WI38 (cell line): ENCODE measurements around the gene SFMBT2.

ENCODE experiments used
- H3K4me3 ChIP-seq: 2 replicates; pipeline ENCODE4 v1.5.1; 2011; ENCODE audit warnings: low read depth, mild to moderate bottlenecking, control low read depth, low read length
- CTCF ChIP-seq: IDR thresholded peaks from 2 replicates; pipeline ENCODE4 v1.5.1; 2012; ENCODE audit warnings: low read depth, mild to moderate bottlenecking, control low read depth, low read length

Gene SFMBT2

GRCh38 chr10:7164955-7165354 is 245.9 kb downstream of the SFMBT2 start:
- no peak overlapping the region for H3K4me3 ChIP-seq
- no peak for TF ChIP-seq CTCF

- no peak for TF ChIP-seq CTCF
- no peak overlapping the region for H3K4me3 ChIP-seq
Observed at GRCh38 chr10:7162331-7162730, 248.5 kb downstream of the SFMBT2 start.

- no peak for TF ChIP-seq CTCF
- H3K4me3 ChIP-seq, result no peak overlapping the region
Observed at GRCh38 chr10:7161484-7162250, 249.2 kb downstream of the SFMBT2 start.

- H3K4me3 ChIP-seq, result no peak overlapping the region
- TF ChIP-seq CTCF, result no peak
Observed at GRCh38 chr10:7159928-7160327, 250.9 kb downstream of the SFMBT2 start.

- no peak overlapping the region for H3K4me3 ChIP-seq
- TF ChIP-seq CTCF, result no peak
Observed at GRCh38 chr10:7159517-7159916, 251.3 kb downstream of the SFMBT2 start.

GRCh38 chr10:7157091-7157490 is 253.7 kb downstream of the SFMBT2 start:
- H3K4me3 ChIP-seq, result no peak overlapping the region
- no peak for TF ChIP-seq CTCF

- no peak for TF ChIP-seq CTCF
Observed at GRCh38 chr10:7153750-7154149, 257.1 kb downstream of the SFMBT2 start.

More at GRCh38 chr10:7153750-7154149, 257.1 kb downstream of the SFMBT2 start:
- H3K4me3 ChIP-seq, result no peak overlapping the region
